ENCODE results near the gene CCDC107.

GRCh38 chr9:35616681-35617459 lies 41.2 kb upstream of the CCDC107 start:
- no peak for TF ChIP-seq CTCF (IDR thresholded peaks at IDR 0.05; ENCODE audit: low read depth, low read length, missing input control)
- no peak for TF ChIP-seq TAF1 (conservative IDR thresholded peaks at IDR 0.05)
- no peak for TF ChIP-seq YY1 (IDR thresholded peaks at IDR 0.05)
- no peak for TF ChIP-seq ATF3 (IDR thresholded peaks at IDR 0.05)
- TF ChIP-seq, protein P1, sequence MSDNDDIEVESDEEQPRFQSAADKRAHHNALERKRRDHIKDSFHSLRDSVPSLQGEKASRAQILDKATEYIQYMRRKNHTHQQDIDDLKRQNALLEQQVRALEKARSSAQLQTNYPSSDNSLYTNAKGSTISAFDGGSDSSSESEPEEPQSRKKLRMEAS (IDR thresholded peaks at IDR 0.05), result no peak
- TF ChIP-seq, protein P2, sequence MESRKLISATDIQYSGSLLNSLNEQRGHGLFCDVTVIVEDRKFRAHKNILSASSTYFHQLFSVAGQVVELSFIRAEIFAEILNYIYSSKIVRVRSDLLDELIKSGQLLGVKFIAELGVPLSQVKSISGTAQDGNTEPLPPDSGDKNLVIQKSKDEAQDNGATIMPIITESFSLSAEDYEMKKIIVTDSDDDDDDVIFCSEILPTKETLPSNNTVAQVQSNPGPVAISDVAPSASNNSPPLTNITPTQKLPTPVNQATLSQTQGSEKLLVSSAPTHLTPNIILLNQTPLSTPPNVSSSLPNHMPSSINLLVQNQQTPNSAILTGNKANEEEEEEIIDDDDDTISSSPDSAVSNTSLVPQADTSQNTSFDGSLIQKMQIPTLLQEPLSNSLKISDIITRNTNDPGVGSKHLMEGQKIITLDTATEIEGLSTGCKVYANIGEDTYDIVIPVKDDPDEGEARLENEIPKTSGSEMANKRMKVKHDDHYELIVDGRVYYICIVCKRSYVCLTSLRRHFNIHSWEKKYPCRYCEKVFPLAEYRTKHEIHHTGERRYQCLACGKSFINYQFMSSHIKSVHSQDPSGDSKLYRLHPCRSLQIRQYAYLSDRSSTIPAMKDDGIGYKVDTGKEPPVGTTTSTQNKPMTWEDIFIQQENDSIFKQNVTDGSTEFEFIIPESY (IDR thresholded peaks at IDR 0.05), result no peak
- TF ChIP-seq GABPA (IDR thresholded peaks at IDR 0.05 in 1 of 2, conservative IDR thresholded peaks at IDR 0.05 in 1 of 2), result no peak
- no peak for TF ChIP-seq RXRA (IDR thresholded peaks at IDR 0.05)
- TF ChIP-seq FOXA1 (IDR thresholded peaks at IDR 0.05), result no peak
- TF ChIP-seq HNF4G (IDR thresholded peaks at IDR 0.05), result no peak
- TF ChIP-seq JUND (IDR thresholded peaks at IDR 0.05), result no peak
- no peak for TF ChIP-seq HNF4A (conservative IDR thresholded peaks at IDR 0.05)
- no peak for TF ChIP-seq RAD21 (IDR thresholded peaks at IDR 0.05)
- TF ChIP-seq, protein P3, sequence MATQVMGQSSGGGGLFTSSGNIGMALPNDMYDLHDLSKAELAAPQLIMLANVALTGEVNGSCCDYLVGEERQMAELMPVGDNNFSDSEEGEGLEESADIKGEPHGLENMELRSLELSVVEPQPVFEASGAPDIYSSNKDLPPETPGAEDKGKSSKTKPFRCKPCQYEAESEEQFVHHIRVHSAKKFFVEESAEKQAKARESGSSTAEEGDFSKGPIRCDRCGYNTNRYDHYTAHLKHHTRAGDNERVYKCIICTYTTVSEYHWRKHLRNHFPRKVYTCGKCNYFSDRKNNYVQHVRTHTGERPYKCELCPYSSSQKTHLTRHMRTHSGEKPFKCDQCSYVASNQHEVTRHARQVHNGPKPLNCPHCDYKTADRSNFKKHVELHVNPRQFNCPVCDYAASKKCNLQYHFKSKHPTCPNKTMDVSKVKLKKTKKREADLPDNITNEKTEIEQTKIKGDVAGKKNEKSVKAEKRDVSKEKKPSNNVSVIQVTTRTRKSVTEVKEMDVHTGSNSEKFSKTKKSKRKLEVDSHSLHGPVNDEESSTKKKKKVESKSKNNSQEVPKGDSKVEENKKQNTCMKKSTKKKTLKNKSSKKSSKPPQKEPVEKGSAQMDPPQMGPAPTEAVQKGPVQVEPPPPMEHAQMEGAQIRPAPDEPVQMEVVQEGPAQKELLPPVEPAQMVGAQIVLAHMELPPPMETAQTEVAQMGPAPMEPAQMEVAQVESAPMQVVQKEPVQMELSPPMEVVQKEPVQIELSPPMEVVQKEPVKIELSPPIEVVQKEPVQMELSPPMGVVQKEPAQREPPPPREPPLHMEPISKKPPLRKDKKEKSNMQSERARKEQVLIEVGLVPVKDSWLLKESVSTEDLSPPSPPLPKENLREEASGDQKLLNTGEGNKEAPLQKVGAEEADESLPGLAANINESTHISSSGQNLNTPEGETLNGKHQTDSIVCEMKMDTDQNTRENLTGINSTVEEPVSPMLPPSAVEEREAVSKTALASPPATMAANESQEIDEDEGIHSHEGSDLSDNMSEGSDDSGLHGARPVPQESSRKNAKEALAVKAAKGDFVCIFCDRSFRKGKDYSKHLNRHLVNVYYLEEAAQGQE (IDR thresholded peaks at IDR 0.05), result no peak
